GM04504 (cell line): Measurements from ENCODE around the gene DCAF11.

Experiments
- DNase-seq: peaks from one replicate; pipeline ENCODE4 v3.0.0-alpha.2; 2012; ENCODE audit warnings: low read depth

Gene DCAF11

GRCh38 chr14:24160850-24161804, 46.5 kb downstream of the DCAF11 start, which contains the start of gene IRF9:
IRF9 (plus strand) TSS chr14:24161265; CDS start chr14:24162145, 880 bp downstream.
- DNase-seq = peak; percentile 93

GRCh38 chr14:24162093-24162492, 47.5 kb downstream of the DCAF11 start:
- no peak for DNase-seq

GRCh38 chr14:24164518-24164991, 50.0 kb downstream of the DCAF11 start:
- no peak for DNase-seq

GRCh38 chr14:24165785-24166184, 51.2 kb downstream of the DCAF11 start:
- DNase-seq = no peak

- DNase-seq = no peak
These were observed 53.0 kb downstream of the DCAF11 start for GRCh38 chr14:24167469-24168114.

GRCh38 chr14:24171422-24172260, 57.1 kb downstream of the DCAF11 start, which contains the start of gene REC8:
REC8 (plus strand) TSS chr14:24172080; CDS start chr14:24172553, 473 bp downstream.
- DNase-seq = no peak

GRCh38 chr14:24172261-24172860, 57.8 kb downstream of the DCAF11 start:
- no peak for DNase-seq

- no peak for DNase-seq
These were observed 58.3 kb downstream of the DCAF11 start for GRCh38 chr14:24172871-24173281.
